D721Med (cell line): Measurements from ENCODE around the gene SLC35F6.

Source experiments
- DNase-seq: peaks from one replicate; pipeline ENCODE4 v3.0.0; 2011; ENCODE audit warnings: low spot score; ENCODE audit not compliant: insufficient read length
- FAIRE-seq: peaks from 2 replicates; lab custom pipeline; 2011; peaks lifted over from hg19 to GRCh38; lab: Jason Lieb, UNC
- CTCF ChIP-seq: IDR thresholded peaks from 2 replicates; pipeline ENCODE4 v1.5.1; 2012; ENCODE audit warnings: mild to moderate bottlenecking, control low read depth; ENCODE audit not compliant: insufficient read depth; ENCODE audit errors: missing control alignments

SLC35F6 gene

DNA sequence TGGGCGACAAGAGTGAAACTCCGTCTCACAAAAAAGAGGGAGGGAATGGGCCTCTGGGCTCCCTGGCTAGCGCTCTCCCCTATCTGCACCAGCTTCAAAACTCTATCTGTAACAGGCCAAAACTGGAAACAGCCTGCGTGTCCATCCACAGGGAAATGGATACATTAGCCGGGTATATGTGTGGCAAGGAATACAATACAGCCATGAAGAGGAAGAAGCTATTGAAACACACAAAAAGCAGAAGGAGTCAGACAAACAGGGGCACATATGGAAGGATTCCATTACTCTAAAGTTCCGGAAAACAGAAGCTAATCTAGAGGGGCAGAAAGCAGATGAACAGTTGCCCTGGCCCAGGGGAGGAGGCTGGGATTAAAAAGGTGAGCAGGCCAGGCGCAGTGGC, 24.6 kb upstream of the SLC35F6 start:
- FAIRE-seq (no peak), DNase-seq (no peak)
- no peak for TF ChIP-seq CTCF

- no peak for DNase-seq
- FAIRE-seq = no peak
- TF ChIP-seq CTCF = no peak
Observed at GRCh38 chr2:26740346-26740745, 23.7 kb upstream of the SLC35F6 start.

DNA sequence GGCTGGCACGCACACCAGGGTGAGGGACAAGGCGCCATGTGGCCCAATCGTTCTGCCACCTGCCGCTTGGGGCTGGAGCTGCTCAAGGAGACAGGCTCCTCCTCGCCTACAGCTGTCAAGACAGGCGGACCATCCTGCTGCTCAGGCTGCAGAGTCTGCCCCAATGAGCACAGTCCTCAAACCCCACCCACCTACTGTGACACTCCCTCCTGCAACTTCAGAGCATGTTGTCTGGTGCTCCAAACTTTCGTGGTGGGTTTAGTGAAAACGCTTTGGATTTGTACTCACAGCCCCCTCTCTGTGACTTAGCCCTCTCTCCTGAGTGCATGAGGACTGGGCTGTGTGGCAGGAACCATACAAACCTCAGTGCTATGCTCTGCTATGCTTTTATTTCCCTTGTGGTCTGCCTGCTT, 23.2 kb upstream of the SLC35F6 start:
- peak; percentile 31 for TF ChIP-seq CTCF
- peak; percentile 6 for DNase-seq
- FAIRE-seq = no peak

- TF ChIP-seq CTCF = no peak
- FAIRE-seq (no peak), DNase-seq (no peak)
Observed at GRCh38 chr2:26742048-26742770, 21.9 kb upstream of the SLC35F6 start.

DNA sequence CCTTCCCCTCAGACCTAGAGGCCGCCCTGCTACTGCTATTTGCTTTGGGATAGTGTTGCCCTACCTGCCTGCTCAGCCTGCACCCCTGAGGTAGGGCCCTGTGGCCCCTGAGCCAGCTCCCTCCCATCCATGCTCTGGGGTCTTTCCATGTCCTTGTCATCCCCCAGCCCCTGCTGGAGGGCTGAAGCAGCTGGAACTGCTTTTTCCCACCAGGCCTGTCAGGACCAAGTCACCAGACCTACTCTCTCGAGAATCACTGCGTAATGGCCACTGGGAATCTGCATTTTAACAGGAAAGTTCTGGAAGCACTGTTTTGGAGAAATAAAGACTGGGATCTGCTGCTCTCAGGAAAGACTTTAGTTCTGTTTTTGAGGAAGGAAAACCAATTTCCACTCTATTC, 20.2 kb upstream of the SLC35F6 start:
- FAIRE-seq (no peak), DNase-seq (no peak)
- TF ChIP-seq CTCF = no peak

- no peak for TF ChIP-seq CTCF
- FAIRE-seq = no peak
- DNase-seq = no peak
Observed at GRCh38 chr2:26744953-26745352, 19.1 kb upstream of the SLC35F6 start.

- FAIRE-seq = peak; percentile 25
- peak; percentile 97 for TF ChIP-seq CTCF
- no peak for DNase-seq
Observed at GRCh38 chr2:26745609-26746327, 18.3 kb upstream of the SLC35F6 start.
